HepG2 (cell line): ENCODE results near the gene RNGTT. TPM values are rescaled to one million over a fixed set of nuclear protein-coding genes. Genes with fewer than 3 reads are reported as not detected.

Experiments
- ATAC-seq: fragments of 200-7000 bp; cut with Tn5 transposase; 3 replicates; pipeline ENCODE4 v1.9.1; 2020; ENCODE audit warnings: mild to moderate bottlenecking, moderate library complexity
- BruUV-seq: library from RNA; stranded (reverse); fragments of 400-500 nt; replicated peaks from 2 replicates; lab custom pipeline; 2021; lab: Mats Ljungman, UMichigan
- CTCF ChIA-PET: fragments of 300-600 bp; formaldehyde crosslinking; extraction: SDS; loops from one replicate; lab custom pipeline; 2021; ENCODE audit warnings: low total read pairs, inconsistent platforms, low intra/inter-chr PET ratio; lab: Yijun Ruan, JAX
- POLR2A ChIA-PET: fragments of 350-600 bp; sonication (Branson Sonifier 250); formaldehyde crosslinking; loops from one replicate; lab custom pipeline; 2020; ENCODE audit warnings: antibody characterized with exemption, inconsistent platforms; lab: Yijun Ruan, JAX
- DNase-seq: peaks from one replicate; pipeline ENCODE4 v3.0.0-alpha.2; 2015; ENCODE audit warnings: low spot score
- FAIRE-seq: peaks from 3 replicates; lab custom pipeline; 2011; peaks lifted over from hg19 to GRCh38; lab: Jason Lieb, UNC
- H2AFZ ChIP-seq: one replicate; pipeline ENCODE4 v1.6.1; 2011; ENCODE audit warnings: low read length, inconsistent platforms
- H3K27ac ChIP-seq: fragments of 300-600 bp; 3 replicates; pipeline ENCODE4 v1.8.0; 2011; ENCODE audit warnings: mixed run types, mild to moderate bottlenecking, mixed read lengths, low read length, inconsistent platforms; ENCODE audit not compliant: insufficient read depth; ENCODE audit errors: extremely low read length
- H3K27me3 ChIP-seq, 2 experiments: fragments of 200-600 bp in 1 of 2; 2 replicates in 1 of 2; 3 replicates in 1 of 2; pipeline versions ENCODE4 v1.6.0 to v1.8.0; 2011; ENCODE audit warnings: low read length in 2 of 2, mild to moderate bottlenecking in 2 of 2, moderate library complexity in 2 of 2, inconsistent platforms in 1 of 2; ENCODE audit not compliant: insufficient read depth in 2 of 2, control insufficient read depth in 1 of 2
- H3K36me3 ChIP-seq, 2 experiments: fragments of 200-600 bp in 1 of 2; replicated peaks in 1 of 2; 2 replicates in 1 of 2; 3 replicates in 1 of 2; pipeline versions ENCODE4 v1.5.1 to v1.8.0; 2011; ENCODE audit warnings: low read length in 2 of 2, inconsistent platforms in 1 of 2; ENCODE audit not compliant: insufficient read depth in 2 of 2, control insufficient read depth in 1 of 2
- H3K4me1 ChIP-seq: 2 replicates; pipeline ENCODE4 v1.5.1; 2012; ENCODE audit warnings: low read length, inconsistent platforms; ENCODE audit not compliant: insufficient read depth
- H3K4me2 ChIP-seq: 2 replicates; pipeline ENCODE4 v1.6.0; 2011; ENCODE audit warnings: low read depth, low read length, inconsistent platforms
- H3K4me3 ChIP-seq, 3 experiments: fragments of 200-600 bp in 1 of 3; sonication (generic), shearing (Covaris generic) in 1 of 3; replicated peaks in 1 of 3; 2 replicates each; pipeline ENCODE4 v1.5.1; 2011 to 2016; ENCODE audit warnings: low read length in 3 of 3, inconsistent platforms in 2 of 3, low read depth in 2 of 3, mild to moderate bottlenecking in 2 of 3, control low read depth in 1 of 3, mixed read lengths in 1 of 3; ENCODE audit not compliant: insufficient read depth in 1 of 3
- H3K79me2 ChIP-seq: one replicate; pipeline ENCODE4 v1.6.1; 2011; ENCODE audit warnings: low read length, inconsistent platforms; ENCODE audit not compliant: insufficient read depth
- H3K9ac ChIP-seq: 2 replicates; pipeline ENCODE4 v1.6.0; 2011; ENCODE audit warnings: mild to moderate bottlenecking, low read depth, low read length, inconsistent platforms; ENCODE audit not compliant: insufficient read depth
- H3K9me3 ChIP-seq: 2 replicates; pipeline ENCODE4 v1.5.1; 2012; ENCODE audit warnings: mild to moderate bottlenecking, low read length
- H4K20me1 ChIP-seq: 2 replicates; pipeline ENCODE4 v1.6.0; 2011; ENCODE audit warnings: inconsistent platforms, mild to moderate bottlenecking, low read length, moderate library complexity; ENCODE audit not compliant: insufficient read depth
- FOXC1 ChIP-seq: sonication (generic); formaldehyde crosslinking; IDR thresholded peaks from 2 replicates; pipeline ENCODE4 v1.8.0; 2022; ENCODE audit warnings: mild to moderate bottlenecking, missing genetic modification reagents, borderline replicate concordance
- HNRNPUL1 ChIP-seq: fragments of 200-400 bp; formaldehyde crosslinking; IDR thresholded peaks from 2 replicates; pipeline ENCODE4 v1.6.1; 2017; ENCODE audit warnings: low read depth, mild to moderate bottlenecking, low read length, moderate library complexity
- MAFF ChIP-seq: IDR thresholded peaks from 2 replicates; pipeline ENCODE4 v1.6.1; 2011; ENCODE audit warnings: low read depth, low read length, improper control_type of control experiment
- MAFK ChIP-seq, 2 experiments: IDR thresholded peaks in 1 of 2; conservative IDR thresholded peaks in 1 of 2; 2 replicates each; pipeline ENCODE4 v1.6.1; 2011; ENCODE audit warnings: improper control_type of control experiment in 2 of 2, low read length in 2 of 2
- TBL1XR1 ChIP-seq: fragments of 150-350 bp; IDR thresholded peaks from 2 replicates; pipeline ENCODE4 v1.6.1; 2014; ENCODE audit warnings: borderline replicate concordance, low read length; ENCODE audit not compliant: partially characterized antibody
- ZFP1 ChIP-seq: IDR thresholded peaks from 2 replicates; pipeline ENCODE4 v1.6.1; 2016
- ZNF770 ChIP-seq: sonication (generic); formaldehyde crosslinking; IDR thresholded peaks from 2 replicates; pipeline ENCODE4 v1.5.0; 2020; ENCODE audit warnings: mild to moderate bottlenecking, missing genetic modification reagents
- WGBS: methylation state at CpG from one replicate; pipeline ENCODE4 v1.1.6; 2017; ENCODE audit warnings: low lambda C conversion rate; 5-methylcytosine and 5-hydroxymethylcytosine counted together
- in situ Hi-C: cut with HindIII; loops from 2 replicates; pipeline ENCODE4 v1.10.0; 2017; ENCODE audit warnings: low pct_unique_long_range_greater_than_20kb; ENCODE audit not compliant: extremely low pct_ligation_motif_present
- intact Hi-C: fragments of 100-400 bp; cut with micrococcal nuclease; formaldehyde crosslinking; loops from one replicate; pipeline ENCODE4 v1.10.0; 2022; ENCODE audit not compliant: unreplicated experiment
- polyA plus RNA-seq, 8 experiments: library from polyadenylated mRNA; depleted of rRNA in 3 of 8; stranded (reverse) in 7 of 8; unstranded in 1 of 8; fragments of >200 nt; fragmentation: Illumina TruSeq in 4 of 8; extraction: Trizol in 4 of 8; gene quantifications; 2 replicates each; pipeline versions ENCODE4 v1.2.1 to v1.2.3, GENCODE V29; 2011 to 2016; ENCODE audit warnings: low read depth in 4 of 8, missing spikeins in 1 of 8, mixed read lengths in 1 of 8; ENCODE audit not compliant: insufficient read depth in 1 of 8
- total RNA-seq, 5 experiments: library from RNA; depleted of rRNA; stranded (reverse); fragments of >200 nt; fragmentation: Illumina TruSeq; extraction: Trizol; gene quantifications; 2 replicates each; pipeline ENCODE4 v1.2.3, GENCODE V29; 2016; ENCODE audit warnings: low read depth in 1 of 5
- TF ChIP-seq, protein P1 (sequence below): sonication (generic); formaldehyde crosslinking; IDR thresholded peaks from 2 replicates; pipeline ENCODE4 v1.8.1; 2022; ENCODE audit warnings: mild to moderate bottlenecking, missing genetic modification reagents

Gene RNGTT
- total and polyA plus RNA-seq, 2 of the 13 experiments (the other 11 are each of a cell fraction or from before 2014, with no cell fraction given): 6.0 to 22.6 TPM

- Histone ChIP-seq H3K4me1 (no peaks in the 10 kb centered on the region), H3K9ac (no peak overlapping the region), H2AFZ (no peak overlapping the region), H3K9me3 (no peaks in the 10 kb centered on the region), H3K79me2 (no peaks in the 10 kb centered on the region), H3K27ac (no peak overlapping the region), H3K4me2 (no peak overlapping the region), H3K36me3 (peaks cover 1 to 7% of the 10 kb centered on the region in 2 experiments; a peak in 2 of 5 replicates), H3K27me3 (no peaks in the 10 kb centered on the region), H4K20me1 (no peaks in the 10 kb centered on the region), H3K4me3 (no peak overlapping the region)
- CTCF ChIA-PET: no interaction called here
- FAIRE-seq (no peak), ATAC-seq (no peak), DNase-seq (no peak)
- TF ChIP-seq MAFK (conservative IDR thresholded peaks at IDR 0.05 in 1 of 2, IDR thresholded peaks at IDR 0.05 in 1 of 2; ENCODE audit: low read length in 2 of 2): peak; percentile 96 to 98
- TF ChIP-seq FOXC1 (CRISPR knock-in tag): no peak
- no peak for TF ChIP-seq ZFP1 (CRISPR knock-in tag)
- no peak for TF ChIP-seq ZNF770 (CRISPR knock-in tag)
- TF ChIP-seq MAFF: peak; percentile 96
- TF ChIP-seq TBL1XR1: no peak
- TF ChIP-seq, protein P1, sequence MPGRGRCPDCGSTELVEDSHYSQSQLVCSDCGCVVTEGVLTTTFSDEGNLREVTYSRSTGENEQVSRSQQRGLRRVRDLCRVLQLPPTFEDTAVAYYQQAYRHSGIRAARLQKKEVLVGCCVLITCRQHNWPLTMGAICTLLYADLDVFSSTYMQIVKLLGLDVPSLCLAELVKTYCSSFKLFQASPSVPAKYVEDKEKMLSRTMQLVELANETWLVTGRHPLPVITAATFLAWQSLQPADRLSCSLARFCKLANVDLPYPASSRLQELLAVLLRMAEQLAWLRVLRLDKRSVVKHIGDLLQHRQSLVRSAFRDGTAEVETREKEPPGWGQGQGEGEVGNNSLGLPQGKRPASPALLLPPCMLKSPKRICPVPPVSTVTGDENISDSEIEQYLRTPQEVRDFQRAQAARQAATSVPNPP (CRISPR knock-in tag): no peak
- TF ChIP-seq HNRNPUL1: no peak
- intact Hi-C loops: no loop called here
- no TSS peak for BruUV-seq
- POLR2A ChIA-PET: no interaction called here
- 93% methylated on average over 1 of the region's 1 CpG for WGBS
- in situ Hi-C loops: no loop called here
Measured at GRCh38 chr6:88741939-88742338, 221.5 kb downstream of the RNGTT start.
